Inflammatory macrophage (primary cell): ENCODE measurements around the gene CMTM1.
"Not testable (repeated sequence)": the region's sequence is repeated elsewhere in the genome, so short reads cannot be mapped to it uniquely, and the experiment has no call there.

Experiments used
- DNase-seq, 2 donors: peaks; one replicate each; pipeline ENCODE4 v3.0.0-alpha.2; 2020 to 2022

Gene CMTM1

GRCh38 chr16:66563574-66564334 is 2.5 kb upstream of the CMTM1 start:
- DNase-seq = no peak

GRCh38 chr16:66567270-66567669 is 1.0 kb downstream of the CMTM1 start:
- DNase-seq = not testable (repeated sequence)

GRCh38 chr16:66568355-66568754 is 2.1 kb downstream of the CMTM1 start:
- DNase-seq = no peak

GRCh38 chr16:66569131-66569530 is 2.9 kb downstream of the CMTM1 start:
- no peak for DNase-seq

GRCh38 chr16:66569827-66570405 is 3.7 kb downstream of the CMTM1 start:
- DNase-seq = peak; percentile 44 to 58

GRCh38 chr16:66572356-66572755 is 6.1 kb downstream of the CMTM1 start:
- DNase-seq = no peak

GRCh38 chr16:66574081-66574480 is 7.8 kb downstream of the CMTM1 start:
- peak; percentile 49 to 65 for DNase-seq

GRCh38 chr16:66574531-66574930 is 8.3 kb downstream of the CMTM1 start:
- no peak for DNase-seq

- DNase-seq = no peak
Measured at GRCh38 chr16:66575060-66575459, 8.8 kb downstream of the CMTM1 start.

- no peak for DNase-seq
Measured at GRCh38 chr16:66576296-66576695, 10.1 kb downstream of the CMTM1 start.

- DNase-seq = no peak
Measured at GRCh38 chr16:66578651-66579531, 12.7 kb downstream of the CMTM1 start, which contains the start of gene CMTM2. Gene CMTM2 (plus strand): TSS chr16:66579463. CDS start chr16:66579608, 145 bp downstream.

GRCh38 chr16:66580605-66581209 is 14.5 kb downstream of the CMTM1 start:
- DNase-seq = no peak

GRCh38 chr16:66581246-66581952 is 15.2 kb downstream of the CMTM1 start:
- DNase-seq = peak; percentile 71 to 75

- peak; percentile 36 to 48 for DNase-seq
Measured at GRCh38 chr16:66585481-66586239, 19.4 kb downstream of the CMTM1 start.

- DNase-seq = no peak
Measured at GRCh38 chr16:66587881-66588600, 21.8 kb downstream of the CMTM1 start.

- peak; percentile 77 to 84 for DNase-seq
Measured at GRCh38 chr16:66588981-66589713, 22.9 kb downstream of the CMTM1 start.

- DNase-seq = no peak
Measured at GRCh38 chr16:66590322-66590721, 24.1 kb downstream of the CMTM1 start.

GRCh38 chr16:66591018-66591417 is 24.8 kb downstream of the CMTM1 start:
- no peak for DNase-seq

GRCh38 chr16:66592241-66592640 is 26.0 kb downstream of the CMTM1 start:
- DNase-seq = no peak

- DNase-seq = no peak
Measured at GRCh38 chr16:66592814-66593213, 26.6 kb downstream of the CMTM1 start.
